Neural progenitor cell (in vitro differentiated cells): ENCODE results near the gene ZNF787. TPM values are rescaled to one million over a fixed set of nuclear protein-coding genes. Genes with fewer than 3 reads are reported as not detected.

ENCODE experiments used
- DNase-seq: peaks from one replicate; pipeline ENCODE4 v3.0.0-alpha.2; 2016; ENCODE audit warnings: low spot score
- H2AFZ ChIP-seq: fragments of 200-600 bp; sonication (generic); replicated peaks from 2 replicates; pipeline ENCODE4 v1.6.1; 2016; ENCODE audit warnings: antibody characterized with exemption
- H3F3A ChIP-seq: fragments of 200-600 bp; sonication (generic); 2 replicates; pipeline ENCODE4 v1.6.1; 2016; ENCODE audit warnings: antibody characterized with exemption, low read depth
- H3K27ac ChIP-seq: fragments of 200-600 bp; sonication (generic); 2 replicates; pipeline ENCODE4 v1.5.1; 2016; ENCODE audit warnings: mild to moderate bottlenecking
- H3K27me3 ChIP-seq: fragments of 200-600 bp; sonication (generic); 2 replicates; pipeline ENCODE4 v1.6.1; 2016; ENCODE audit warnings: mild to moderate bottlenecking, moderate library complexity
- H3K36me3 ChIP-seq: fragments of 200-600 bp; sonication (generic); 2 replicates; pipeline ENCODE4 v1.5.1; 2016
- H3K4me1 ChIP-seq: fragments of 200-600 bp; sonication (generic); 2 replicates; pipeline ENCODE4 v1.6.1; 2016; ENCODE audit warnings: mixed run types
- H3K4me2 ChIP-seq: fragments of 200-600 bp; sonication (generic); 2 replicates; pipeline ENCODE4 v1.6.1; 2016
- H3K4me3 ChIP-seq: fragments of 200-600 bp; sonication (generic); 2 replicates; pipeline ENCODE4 v1.5.1; 2016
- H3K79me2 ChIP-seq: fragments of 200-600 bp; sonication (generic); 2 replicates; pipeline ENCODE4 v1.6.1; 2016; ENCODE audit warnings: low read depth
- H3K9ac ChIP-seq: fragments of 200-600 bp; sonication (generic); 2 replicates; pipeline ENCODE4 v1.6.1; 2016
- H3K9me3 ChIP-seq: fragments of 200-600 bp; sonication (generic); 2 replicates; pipeline ENCODE4 v1.5.1; 2016; ENCODE audit warnings: low read depth
- H4K20me1 ChIP-seq: fragments of 200-600 bp; sonication (generic); 2 replicates; pipeline ENCODE4 v1.6.1; 2016; ENCODE audit warnings: low read depth
- H3K27ac Mint-ChIP-seq: 3 replicates; pipeline ENCODE4 v1.8.0; 2021; ENCODE audit warnings: mixed read lengths
- H3K27me3 Mint-ChIP-seq: 2 replicates; pipeline ENCODE4 v1.8.0; 2022; ENCODE audit warnings: low read depth, mild to moderate bottlenecking, inconsistent platforms, moderate library complexity, mixed read lengths; ENCODE audit not compliant: insufficient read depth
- H3K36me3 Mint-ChIP-seq: 3 replicates; pipeline ENCODE4 v1.8.0; 2021; ENCODE audit warnings: mixed read lengths
- H3K4me1 Mint-ChIP-seq: 3 replicates; pipeline ENCODE4 v1.8.0; 2021; ENCODE audit warnings: mixed read lengths
- H3K4me3 Mint-ChIP-seq: 3 replicates; pipeline ENCODE4 v1.8.0; 2021; ENCODE audit warnings: mild to moderate bottlenecking, moderate library complexity, mixed read lengths
- H3K9me3 Mint-ChIP-seq: 3 replicates; pipeline ENCODE4 v1.8.0; 2020; ENCODE audit warnings: mixed read lengths
- CTCF ChIP-seq: fragments of 200-600 bp; sonication (generic); IDR thresholded peaks from 2 replicates; pipeline ENCODE4 v1.5.1; 2017; ENCODE audit warnings: antibody characterized with exemption, mild to moderate bottlenecking
- EZH2 ChIP-seq: fragments of 200-600 bp; sonication (generic); IDR thresholded peaks from 2 replicates; pipeline ENCODE4 v1.6.1; 2017; ENCODE audit warnings: antibody characterized with exemption, mild to moderate bottlenecking, moderate library complexity
- EZH2phosphoT487 ChIP-seq: fragments of 200-600 bp; sonication (generic); IDR thresholded peaks from 2 replicates; pipeline ENCODE4 v1.6.1; 2017; ENCODE audit warnings: antibody characterized with exemption
- total RNA-seq: library from RNA; depleted of rRNA; stranded (reverse); fragments of >200 nt; gene quantifications from 2 replicates; pipeline ENCODE4 v1.2.3, GENCODE V29; 2015; ENCODE audit warnings: low replicate concordance

ZNF787 gene
- total RNA-seq, 1 donor from 2014 or later = 2.2 TPM

- Histone ChIP-seq H3K79me2 (peaks cover 99% of the 10 kb centered on the region), H2AFZ (no peak overlapping the region), H3K4me2 (peak overlapping the region; percentile 13), H3K27me3 (no peaks in the 10 kb centered on the region), H3K27ac (peak overlapping the region; percentile 67), H3K9me3 (no peaks in the 10 kb centered on the region), H3K4me3 (no peak overlapping the region), H3K9ac (no peak overlapping the region), H3K36me3 (no peaks in the 10 kb centered on the region), H3F3A (peaks cover 10% of the 10 kb centered on the region), H4K20me1 (peaks cover 97% of the 10 kb centered on the region), H3K4me1 (peaks cover 42% of the 10 kb centered on the region)
- H3K36me3 Mint-ChIP-seq = peaks cover 11% of the 10 kb centered on the region
- H3K4me3 Mint-ChIP-seq = no peak overlapping the region
- TF ChIP-seq EZH2 = no peak
- no peak for TF ChIP-seq CTCF
- TF ChIP-seq EZH2phosphoT487 = no peak
- H3K27me3 Mint-ChIP-seq = peaks cover 5% of the 10 kb centered on the region
- peak overlapping the region; percentile 72 for H3K27ac Mint-ChIP-seq
- H3K9me3 Mint-ChIP-seq = no peaks in the 10 kb centered on the region
- peaks cover 50% of the 10 kb centered on the region for H3K4me1 Mint-ChIP-seq
- no peak for DNase-seq
Measured at GRCh38 chr19:56112313-56112709, 8.8 kb downstream of the ZNF787 start.

GRCh38 chr19:56111601-56112312 is 9.3 kb downstream of the ZNF787 start:
- H3K27me3 Mint-ChIP-seq = peaks cover 5% of the 10 kb centered on the region
- Histone ChIP-seq H3K4me3 (no peak overlapping the region), H3K79me2 (peaks cover 99% of the 10 kb centered on the region), H3K9ac (no peak overlapping the region), H3K9me3 (no peaks in the 10 kb centered on the region), H2AFZ (no peak overlapping the region), H3K27ac (peak overlapping the region; percentile 70), H3F3A (peaks cover 10% of the 10 kb centered on the region), H3K4me1 (peaks cover 42% of the 10 kb centered on the region), H4K20me1 (peaks cover 97% of the 10 kb centered on the region), H3K36me3 (no peaks in the 10 kb centered on the region), H3K27me3 (no peaks in the 10 kb centered on the region), H3K4me2 (peak overlapping the region; percentile 16)
- no peak overlapping the region for H3K4me3 Mint-ChIP-seq
- H3K27ac Mint-ChIP-seq = peak overlapping the region; percentile 72
- peak; percentile 37 for DNase-seq
- TF ChIP-seq EZH2 (no peak), EZH2phosphoT487 (no peak)
- peaks cover 14% of the 10 kb centered on the region for H3K36me3 Mint-ChIP-seq
- H3K9me3 Mint-ChIP-seq = no peaks in the 10 kb centered on the region
- peaks cover 55% of the 10 kb centered on the region for H3K4me1 Mint-ChIP-seq

GRCh38 chr19:56110515-56111448 is 10.3 kb downstream of the ZNF787 start:
- no peaks in the 10 kb centered on the region for H3K9me3 Mint-ChIP-seq
- peaks cover 19% of the 10 kb centered on the region for H3K36me3 Mint-ChIP-seq
- H3K36me3 ChIP-seq = no peaks in the 10 kb centered on the region
- peak overlapping the region; percentile 70 for H3K27ac ChIP-seq
- H3K27ac Mint-ChIP-seq = peak overlapping the region; percentile 74
- DNase-seq = peak; percentile 34
- no peak overlapping the region for H3K9ac ChIP-seq
- H4K20me1 ChIP-seq = peaks cover 95% of the 10 kb centered on the region
- H3K4me2 ChIP-seq = peak overlapping the region; percentile 16
- TF ChIP-seq EZH2 (no peak), CTCF (no peak), EZH2phosphoT487 (no peak)
- H3K4me1 Mint-ChIP-seq = peaks cover 60% of the 10 kb centered on the region
- H3F3A ChIP-seq = peaks cover 10% of the 10 kb centered on the region
- H3K9me3 ChIP-seq = no peaks in the 10 kb centered on the region
- peaks cover 5% of the 10 kb centered on the region for H3K27me3 Mint-ChIP-seq
- peaks cover 42% of the 10 kb centered on the region for H3K4me1 ChIP-seq
- peak overlapping the region; percentile 62 for H3K4me3 Mint-ChIP-seq
- H2AFZ ChIP-seq = no peak overlapping the region
- peaks cover 99% of the 10 kb centered on the region for H3K79me2 ChIP-seq
- no peak overlapping the region for H3K4me3 ChIP-seq
- H3K27me3 ChIP-seq = no peaks in the 10 kb centered on the region
